H1 (cell line): ENCODE measurements around the gene CHD6. TPM values are rescaled to one million over a fixed set of nuclear protein-coding genes. Genes with fewer than 3 reads are reported as not detected.
A peak's percentile ranks its signal among the peaks of the same experiment; 100 is the strongest.

Experiments
- CTCF ChIA-PET: fragments of 300-600 bp; sonication (Branson Sonifier 250); formaldehyde crosslinking; loops from one replicate; lab custom pipeline; 2021; ENCODE audit not compliant: partially characterized antibody; lab: Charles Lee
- POLR2A ChIA-PET: fragments of 300-600 bp; sonication (Branson Sonifier 250); formaldehyde crosslinking; loops from one replicate; lab custom pipeline; 2021; ENCODE audit warnings: inconsistent platforms; ENCODE audit not compliant: partially characterized antibody; lab: Charles Lee
- DNase-seq, 2 experiments: peaks; one replicate each; pipeline versions ENCODE4 v3.0.0 to v3.0.0-alpha.2; 2010 to 2022; ENCODE audit warnings: low spot score in 2 of 2, low read depth in 1 of 2, mixed read lengths in 1 of 2
- FAIRE-seq: peaks from 2 replicates; lab custom pipeline; 2011; peaks lifted over from hg19 to GRCh38; lab: Jason Lieb, UNC
- H2AFZ ChIP-seq: 2 replicates; pipeline ENCODE4 v1.8.1; 2012; ENCODE audit warnings: low read length, inconsistent platforms
- H2AK5ac ChIP-seq: 2 replicates; pipeline ENCODE4 v1.6.1; 2013; ENCODE audit warnings: low read depth, low read length
- H2BK120ac ChIP-seq: replicated peaks from 2 replicates; pipeline ENCODE3; 2013; ENCODE audit warnings: low read depth, low read length, inconsistent platforms
- H2BK12ac ChIP-seq: 2 replicates; pipeline ENCODE4 v1.6.1; 2013; ENCODE audit warnings: low read depth, low read length
- H2BK15ac ChIP-seq: 2 replicates; pipeline ENCODE4 v1.6.1; 2013; ENCODE audit warnings: low read length
- H2BK20ac ChIP-seq: 2 replicates; pipeline ENCODE4 v1.6.1; 2013; ENCODE audit warnings: low read length
- H2BK5ac ChIP-seq: 2 replicates; pipeline ENCODE4 v1.6.1; 2013; ENCODE audit warnings: low read depth, low read length
- H3K14ac ChIP-seq: 2 replicates; pipeline ENCODE4 v1.6.1; 2013; ENCODE audit warnings: inconsistent platforms; ENCODE audit not compliant: insufficient read length
- H3K18ac ChIP-seq: 2 replicates; pipeline ENCODE4 v1.6.1; 2013; ENCODE audit warnings: low read length; ENCODE audit errors: extremely low read depth
- H3K23ac ChIP-seq: 2 replicates; pipeline ENCODE4 v1.6.1; 2013; ENCODE audit warnings: inconsistent platforms; ENCODE audit not compliant: insufficient read length
- H3K23me2 ChIP-seq: 2 replicates; pipeline ENCODE4 v1.6.1; 2013; ENCODE audit warnings: low read depth, low read length
- H3K27ac ChIP-seq: 2 replicates; pipeline ENCODE4 v1.6.1; 2011; ENCODE audit warnings: low read depth, low read length, inconsistent platforms
- H3K27me3 ChIP-seq, 4 experiments: replicated peaks in 1 of 4; 1 replicate in 1 of 4; 2 replicates in 3 of 4; pipeline versions ENCODE4 v1.6.1 to v1.8.1; 2011 to 2013; ENCODE audit warnings: low read length in 3 of 4, mild to moderate bottlenecking in 3 of 4, inconsistent platforms in 2 of 4, mixed read lengths in 2 of 4, moderate library complexity in 1 of 4; ENCODE audit not compliant: control insufficient read depth in 3 of 4, insufficient read depth in 3 of 4; ENCODE audit errors: extremely low read depth in 1 of 4
- H3K36me3 ChIP-seq, 4 experiments: 2 replicates each; pipeline versions ENCODE4 v1.6.1 to v1.8.1; 2011 to 2013; ENCODE audit warnings: mild to moderate bottlenecking in 4 of 4, low read length in 3 of 4, moderate library complexity in 2 of 4, control low read depth in 1 of 4, inconsistent platforms in 1 of 4; ENCODE audit not compliant: insufficient read depth in 4 of 4, control insufficient read depth in 2 of 4
- H3K4ac ChIP-seq: replicated peaks from 2 replicates; pipeline ENCODE3; 2013; ENCODE audit warnings: low read length, low read depth, mixed read lengths, inconsistent platforms; ENCODE audit not compliant: insufficient read length
- H3K4me1 ChIP-seq, 4 experiments: replicated peaks in 1 of 4; 1 replicate in 1 of 4; 2 replicates in 3 of 4; pipeline versions ENCODE4 v1.6.1 to v1.8.1; 2011 to 2013; ENCODE audit warnings: low read length in 3 of 4, inconsistent platforms in 2 of 4, mixed read lengths in 1 of 4; ENCODE audit not compliant: insufficient read depth in 4 of 4, control insufficient read depth in 3 of 4
- H3K4me2 ChIP-seq, 2 experiments: 2 replicates each; pipeline versions ENCODE4 v1.6.1 to v1.8.1; 2011 to 2013; ENCODE audit warnings: low read depth in 2 of 2, low read length in 2 of 2, control low read depth in 1 of 2, inconsistent platforms in 1 of 2, mild to moderate bottlenecking in 1 of 2; ENCODE audit not compliant: insufficient read depth in 1 of 2
- H3K4me3 ChIP-seq, 4 experiments: fragments of 200-600, 300-600 bp in 1 of 4; sonication (generic), shearing (Covaris generic), sonication (Bioruptor Twin) in 1 of 4; 2 replicates each; pipeline versions ENCODE4 v1.5.1 to v1.8.1; 2011 to 2016; ENCODE audit warnings: low read length in 4 of 4, low read depth in 3 of 4, control low read depth in 2 of 4, inconsistent platforms in 2 of 4, mild to moderate bottlenecking in 2 of 4, mixed read lengths in 1 of 4, moderate library complexity in 1 of 4; ENCODE audit not compliant: insufficient read depth in 2 of 4; ENCODE audit errors: extremely low read depth in 1 of 4
- H3K56ac ChIP-seq: replicated peaks from 2 replicates; pipeline ENCODE3; 2013; ENCODE audit warnings: low read depth, mild to moderate bottlenecking, mixed read lengths, low read length, inconsistent platforms; ENCODE audit not compliant: insufficient read length
- H3K79me1 ChIP-seq: 2 replicates; pipeline ENCODE4 v1.6.1; 2013; ENCODE audit warnings: low read depth, low read length, control low read depth
- H3K79me2 ChIP-seq, 2 experiments: 2 replicates each; pipeline versions ENCODE4 v1.6.1 to v1.8.1; 2012 to 2013; ENCODE audit warnings: low read length in 2 of 2, mild to moderate bottlenecking in 2 of 2, inconsistent platforms in 1 of 2; ENCODE audit not compliant: insufficient read depth in 2 of 2, control insufficient read depth in 1 of 2
- H3K9ac ChIP-seq, 4 experiments: replicated peaks in 1 of 4; 1 replicate in 1 of 4; 2 replicates in 3 of 4; pipeline versions ENCODE4 v1.6.1 to v1.8.1; 2011 to 2013; ENCODE audit warnings: low read depth in 3 of 4, low read length in 3 of 4, control low read depth in 2 of 4, mild to moderate bottlenecking in 2 of 4, moderate library complexity in 2 of 4, inconsistent platforms in 1 of 4; ENCODE audit errors: extremely low read depth in 1 of 4
- H3K9me3 ChIP-seq, 2 experiments: 2 replicates each; pipeline versions ENCODE4 v1.6.1 to v1.8.1; 2012 to 2013; ENCODE audit warnings: mild to moderate bottlenecking in 2 of 2, moderate library complexity in 2 of 2, control low read depth in 1 of 2, inconsistent platforms in 1 of 2, low read depth in 1 of 2, low read length in 1 of 2, mixed read lengths in 1 of 2; ENCODE audit not compliant: insufficient read depth in 2 of 2
- H4K20me1 ChIP-seq, 2 experiments: replicated peaks in 1 of 2; 2 replicates each; pipeline versions ENCODE3 to v1.8.1; 2011 to 2013; ENCODE audit warnings: inconsistent platforms in 2 of 2, low read length in 2 of 2, mild to moderate bottlenecking in 1 of 2; ENCODE audit not compliant: insufficient read depth in 2 of 2, control insufficient read depth in 1 of 2
- H4K5ac ChIP-seq: 2 replicates; pipeline ENCODE4 v1.6.1; 2013; ENCODE audit warnings: low read length, low read depth, mixed read lengths, inconsistent platforms; ENCODE audit not compliant: insufficient read length
- H4K8ac ChIP-seq: 2 replicates; pipeline ENCODE4 v1.8.0; 2013; ENCODE audit warnings: mild to moderate bottlenecking, moderate library complexity, low read length, inconsistent platforms; ENCODE audit not compliant: insufficient read depth; ENCODE audit errors: extremely low read depth
- H4K91ac ChIP-seq: replicated peaks from 2 replicates; pipeline ENCODE3; 2013; ENCODE audit warnings: low read length, mixed read lengths, inconsistent platforms; ENCODE audit not compliant: insufficient read length
- CBX8 ChIP-seq: fragments of 300-800, 300-1000 bp; sonication (generic); IDR thresholded peaks from 2 replicates; pipeline ENCODE4 v1.7.1; 2016; ENCODE audit warnings: low read depth, low read length, borderline replicate concordance
- HDAC2 ChIP-seq, 2 experiments: fragments of 300-600 bp in 1 of 2; sonication (generic) in 1 of 2; IDR thresholded peaks; 2 replicates each; pipeline ENCODE4 v1.6.1; 2011 to 2012; ENCODE audit warnings: low read depth in 2 of 2, low read length in 2 of 2, mild to moderate bottlenecking in 2 of 2, moderate library complexity in 2 of 2, borderline replicate concordance in 1 of 2, inconsistent platforms in 1 of 2
- RAD21 ChIP-seq, 2 experiments: IDR thresholded peaks in 1 of 2; conservative IDR thresholded peaks in 1 of 2; 2 replicates each; pipeline ENCODE4 v1.6.1; 2011; ENCODE audit warnings: low read depth in 2 of 2, low read length in 2 of 2, improper control_type of control experiment in 1 of 2, inconsistent platforms in 1 of 2, mild to moderate bottlenecking in 1 of 2, moderate library complexity in 1 of 2
- WGBS, 2 experiments: shearing (Covaris generic) in 1 of 2; methylation state at CpG; one replicate each; pipeline versions ENCODE4 v1.1.6 to v1.1.7; 2013 to 2015; ENCODE audit warnings: low lambda C conversion rate in 2 of 2, mixed read lengths in 2 of 2, inconsistent platforms in 1 of 2, low coverage in 1 of 2, missing lambda C conversion rate in 1 of 2; ENCODE audit not compliant: insufficient replicate concordance in 2 of 2, insufficient coverage in 1 of 2, insufficient read length in 1 of 2; ENCODE audit errors: extremely low coverage in 1 of 2, missing lambda C conversion rate in 1 of 2; 5-methylcytosine and 5-hydroxymethylcytosine counted together
- polyA plus RNA-seq, 7 experiments: library from polyadenylated mRNA; depleted of rRNA in 3 of 7; stranded (reverse) in 5 of 7; unstranded in 2 of 7; fragments of >200 nt in 5 of 7; fragments of 200-250 nt in 2 of 7; gene quantifications; 1 replicate in 5 of 7; 2 replicates in 1 of 7; 4 replicates in 1 of 7; pipeline versions ENCODE4 v1.2.1 to v1.2.3, GENCODE V29; 2011 to 2013; ENCODE audit warnings: missing spikeins in 2 of 7, mixed read lengths in 2 of 7
- total RNA-seq: library from RNA; stranded (reverse); fragmentation: NEBNext Ultra II Directional; extraction: Animal tissue kit (Norgen Biotek cat#: 25700); gene quantifications from 2 replicates; pipeline ENCODE4 v1.2.1, GENCODE V29; 2021
- TF ChIP-seq, protein P1 (sequence below), 3 experiments: IDR thresholded peaks; 1 replicate in 2 of 3; 2 replicates in 1 of 3; pipeline versions ENCODE4 v1.5.1 to v1.6.1; 2011; ENCODE audit warnings: low read length in 3 of 3, mild to moderate bottlenecking in 3 of 3, inconsistent platforms in 2 of 3, low read depth in 1 of 3, moderate library complexity in 1 of 3; ENCODE audit not compliant: insufficient read depth in 1 of 3; ENCODE audit errors: control extremely low read depth in 1 of 3

Gene CHD6
- total and polyA plus RNA-seq, 2 of the 8 experiments (the other 6 are each of a cell fraction or from before 2014, with no cell fraction given), result 11.1 to 62.9 TPM

DNA sequence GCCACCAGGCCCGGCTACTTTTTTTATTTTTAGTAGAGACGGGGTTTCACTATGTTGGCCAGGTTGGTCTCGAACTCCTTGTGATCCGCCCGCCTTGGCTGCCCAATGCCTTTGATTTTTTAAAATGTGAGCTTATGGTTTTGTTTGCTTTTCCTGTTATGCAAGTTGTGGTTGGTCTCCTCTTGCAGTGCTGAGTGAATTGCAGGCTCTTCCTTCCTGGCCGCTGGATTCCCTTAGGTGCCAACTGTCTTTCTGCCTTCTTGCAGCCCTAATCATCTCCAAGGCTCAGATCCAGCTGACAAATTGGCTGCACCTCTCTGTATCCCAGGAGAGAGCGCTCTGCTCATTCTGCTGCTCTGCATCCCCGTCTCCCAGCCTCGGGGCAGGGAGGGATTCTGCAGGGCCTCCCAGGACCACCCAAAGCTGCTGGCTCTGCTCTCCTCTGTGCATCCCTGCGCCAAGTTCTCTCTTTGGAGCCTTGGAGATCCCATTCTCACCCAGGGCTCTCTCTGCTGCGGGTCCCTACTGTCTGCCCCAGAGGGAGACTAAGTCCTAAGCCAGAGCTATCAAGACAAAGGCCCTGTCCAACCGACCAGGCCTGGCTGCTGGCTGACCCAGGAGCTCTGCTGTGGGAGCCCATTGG is 237.5 kb downstream of the CHD6 start:
- H3K14ac ChIP-seq, result no peak overlapping the region
- H3K56ac ChIP-seq, result no peak overlapping the region
- H3K4me1 ChIP-seq, result no peaks in the 10 kb centered on the region; a peak in 1 of 7 replicates
- no peak overlapping the region for H2BK20ac ChIP-seq
- WGBS, 2 experiments, result 85% methylated on average over 12 of the region's 12 CpGs; no CpG with 5 or more reads in 1 of the 2 experiments
- no peak overlapping the region for H3K4me2 ChIP-seq
- H2BK15ac ChIP-seq, result no peak overlapping the region
- no peak overlapping the region for H2BK120ac ChIP-seq
- H3K9ac ChIP-seq, result no peak overlapping the region
- no peaks in the 10 kb centered on the region for H3K36me3 ChIP-seq
- H2BK12ac ChIP-seq, result no peak overlapping the region
- CTCF ChIA-PET, result interaction anchor here (0.7 to 1.7 kb wide), 6 partner anchors 15 to 166 kb away, joined by 3 to 5 read pairs (median 4); no protein-coding TSS in a partner anchor
- no peaks in the 10 kb centered on the region for H4K20me1 ChIP-seq
- no peak overlapping the region for H3K23ac ChIP-seq
- no peak overlapping the region for H4K8ac ChIP-seq
- H3K27ac ChIP-seq, result no peak overlapping the region
- H2BK5ac ChIP-seq, result no peak overlapping the region
- DNase-seq (no peak), FAIRE-seq (no peak)
- H3K4me3 ChIP-seq, result no peak overlapping the region
- no peaks in the 10 kb centered on the region for H3K9me3 ChIP-seq
- H3K18ac ChIP-seq, result no peak overlapping the region
- H3K27me3 ChIP-seq, result no peaks in the 10 kb centered on the region
- no peak overlapping the region for H3K4ac ChIP-seq
- H2AFZ ChIP-seq, result no peak overlapping the region
- H4K91ac ChIP-seq, result no peak overlapping the region
- no peaks in the 10 kb centered on the region for H3K79me2 ChIP-seq
- no peaks in the 10 kb centered on the region for H3K23me2 ChIP-seq
- H4K5ac ChIP-seq, result no peak overlapping the region
- H2AK5ac ChIP-seq, result no peak overlapping the region
- H3K79me1 ChIP-seq, result no peaks in the 10 kb centered on the region
- POLR2A ChIA-PET, result no interaction called here
- TF ChIP-seq RAD21 (IDR thresholded peaks at IDR 0.05 in 1 of 2, conservative IDR thresholded peaks at IDR 0.05 in 1 of 2; ENCODE audit: low read depth in 2 of 2, low read length in 2 of 2) (peak; percentile 43 to 53), CBX8 (no peak), HDAC2 (IDR thresholded peaks at IDR 0.05; ENCODE audit: borderline replicate concordance in 1 of 2, low read depth in 2 of 2, low read length in 2 of 2) (no peak)
- TF ChIP-seq, protein P1, sequence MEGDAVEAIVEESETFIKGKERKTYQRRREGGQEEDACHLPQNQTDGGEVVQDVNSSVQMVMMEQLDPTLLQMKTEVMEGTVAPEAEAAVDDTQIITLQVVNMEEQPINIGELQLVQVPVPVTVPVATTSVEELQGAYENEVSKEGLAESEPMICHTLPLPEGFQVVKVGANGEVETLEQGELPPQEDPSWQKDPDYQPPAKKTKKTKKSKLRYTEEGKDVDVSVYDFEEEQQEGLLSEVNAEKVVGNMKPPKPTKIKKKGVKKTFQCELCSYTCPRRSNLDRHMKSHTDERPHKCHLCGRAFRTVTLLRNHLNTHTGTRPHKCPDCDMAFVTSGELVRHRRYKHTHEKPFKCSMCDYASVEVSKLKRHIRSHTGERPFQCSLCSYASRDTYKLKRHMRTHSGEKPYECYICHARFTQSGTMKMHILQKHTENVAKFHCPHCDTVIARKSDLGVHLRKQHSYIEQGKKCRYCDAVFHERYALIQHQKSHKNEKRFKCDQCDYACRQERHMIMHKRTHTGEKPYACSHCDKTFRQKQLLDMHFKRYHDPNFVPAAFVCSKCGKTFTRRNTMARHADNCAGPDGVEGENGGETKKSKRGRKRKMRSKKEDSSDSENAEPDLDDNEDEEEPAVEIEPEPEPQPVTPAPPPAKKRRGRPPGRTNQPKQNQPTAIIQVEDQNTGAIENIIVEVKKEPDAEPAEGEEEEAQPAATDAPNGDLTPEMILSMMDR (IDR thresholded peaks at IDR 0.05; ENCODE audit: control extremely low read depth in 1 of 3, insufficient read depth in 1 of 3, low read depth in 1 of 3, low read length in 3 of 3), result peak in 2 of 3 experiments; percentile 7 to 28; a peak in 2 of 4 replicates
